GM19239 (cell line): ENCODE data around the gene TSPAN11.
"Not testable (repeated sequence)": the region's sequence is repeated elsewhere in the genome, so short reads cannot be mapped to it uniquely, and the experiment has no call there.

Experiments used
- DNase-seq: peaks from one replicate; pipeline ENCODE4 v3.0.0; 2011; ENCODE audit warnings: low spot score; ENCODE audit not compliant: insufficient read length
- FAIRE-seq: peaks from 2 replicates; lab custom pipeline; 2011; peaks lifted over from hg19 to GRCh38; lab: Jason Lieb, UNC

The TSPAN11 gene

GRCh38 chr12:31011746-31012566 lies 85.4 kb downstream of the TSPAN11 start:
- DNase-seq (no peak), FAIRE-seq (no peak)

- FAIRE-seq, DNase-seq: not testable (repeated sequence)
Measured at GRCh38 chr12:31012567-31012891, 86.0 kb downstream of the TSPAN11 start.

GRCh38 chr12:31015215-31015614 lies 88.7 kb downstream of the TSPAN11 start:
- no peak for FAIRE-seq
- DNase-seq, result no peak

GRCh38 chr12:31016057-31016456 lies 89.5 kb downstream of the TSPAN11 start:
- DNase-seq (no peak), FAIRE-seq (no peak)

GRCh38 chr12:31017535-31017934 lies 91.0 kb downstream of the TSPAN11 start:
- FAIRE-seq (no peak), DNase-seq (no peak)

- FAIRE-seq, result no peak
- DNase-seq, result no peak
Measured at GRCh38 chr12:31018106-31018789, 91.7 kb downstream of the TSPAN11 start.

- DNase-seq (no peak), FAIRE-seq (no peak)
Measured at GRCh38 chr12:31018790-31019505, 92.4 kb downstream of the TSPAN11 start.

GRCh38 chr12:31019561-31019960 lies 93.0 kb downstream of the TSPAN11 start:
- no peak for FAIRE-seq
- DNase-seq, result no peak

GRCh38 chr12:31019976-31020375 lies 93.4 kb downstream of the TSPAN11 start:
- no peak for FAIRE-seq
- DNase-seq, result no peak

GRCh38 chr12:31020385-31021166 lies 94.0 kb downstream of the TSPAN11 start:
- no peak for DNase-seq
- no peak for FAIRE-seq

- FAIRE-seq, result no peak
- no peak for DNase-seq
Measured at GRCh38 chr12:31021181-31021580, 94.6 kb downstream of the TSPAN11 start.

- FAIRE-seq (no peak), DNase-seq (no peak)
Measured at GRCh38 chr12:31021809-31022494, 95.4 kb downstream of the TSPAN11 start.

- DNase-seq, result no peak
- FAIRE-seq, result no peak
Measured at GRCh38 chr12:31023271-31023724, 96.8 kb downstream of the TSPAN11 start.

GRCh38 chr12:31026202-31026601 lies 99.7 kb downstream of the TSPAN11 start:
- no peak for DNase-seq
- FAIRE-seq, result no peak

- FAIRE-seq, DNase-seq: not testable (repeated sequence)
Measured at GRCh38 chr12:31027006-31027405, 100.5 kb downstream of the TSPAN11 start.

- DNase-seq, result no peak
- no peak for FAIRE-seq
Measured at GRCh38 chr12:31029468-31029867, 102.9 kb downstream of the TSPAN11 start.

- FAIRE-seq (no peak), DNase-seq (no peak)
Measured at GRCh38 chr12:31029916-31030562, 103.5 kb downstream of the TSPAN11 start.

GRCh38 chr12:31031951-31032335 lies 105.4 kb downstream of the TSPAN11 start:
- DNase-seq, result no peak
- FAIRE-seq, result no peak

GRCh38 chr12:31033146-31033545 lies 106.6 kb downstream of the TSPAN11 start:
- no peak for DNase-seq
- no peak for FAIRE-seq
